Measurements from ENCODE around the gene TOR1AIP1. TPM values are rescaled to one million over a fixed set of nuclear protein-coding genes. Genes with fewer than 3 reads are reported as not detected.
"Not testable (repeated sequence)": the region's sequence is repeated elsewhere in the genome, so short reads cannot be mapped to it uniquely, and the experiment has no call there.

The TOR1AIP1 gene
- total RNA-seq, 1 donor from 2014 or later, result 56.3 TPM

DNA sequence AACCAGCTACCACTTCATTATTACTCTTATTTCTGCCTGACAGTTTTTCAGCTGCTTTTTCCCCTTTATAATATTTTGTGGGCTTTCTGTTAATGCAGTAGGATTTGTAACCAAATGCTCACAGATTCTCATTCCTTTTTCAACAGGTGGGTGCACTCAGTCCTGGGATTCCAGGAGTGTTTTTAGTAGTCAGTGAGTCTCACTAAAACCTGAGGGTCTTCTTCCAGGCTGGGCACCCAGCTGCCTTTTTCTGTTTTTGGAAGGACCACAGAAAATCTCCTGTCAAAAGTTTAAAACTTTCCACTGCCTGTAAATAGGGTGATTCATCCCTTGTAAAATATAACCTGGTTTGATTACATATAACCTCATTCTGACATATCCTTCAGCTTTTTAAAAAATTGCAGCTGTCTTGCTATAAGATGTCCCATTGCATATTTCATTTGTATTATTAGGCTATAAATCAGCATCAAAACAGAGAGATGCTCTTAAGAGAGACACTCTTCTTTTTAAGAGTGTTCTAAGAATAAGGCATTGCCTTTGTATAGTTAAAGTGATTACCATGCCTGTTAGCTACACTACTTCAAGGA, 55.7 kb downstream of the TOR1AIP1 start:
- DNase-seq (ENCODE audit: low spot score), result no peak

- no peak for DNase-seq (ENCODE audit: low spot score)
Measured at GRCh38 chr1:179938752-179939151, 56.7 kb downstream of the TOR1AIP1 start.

DNA sequence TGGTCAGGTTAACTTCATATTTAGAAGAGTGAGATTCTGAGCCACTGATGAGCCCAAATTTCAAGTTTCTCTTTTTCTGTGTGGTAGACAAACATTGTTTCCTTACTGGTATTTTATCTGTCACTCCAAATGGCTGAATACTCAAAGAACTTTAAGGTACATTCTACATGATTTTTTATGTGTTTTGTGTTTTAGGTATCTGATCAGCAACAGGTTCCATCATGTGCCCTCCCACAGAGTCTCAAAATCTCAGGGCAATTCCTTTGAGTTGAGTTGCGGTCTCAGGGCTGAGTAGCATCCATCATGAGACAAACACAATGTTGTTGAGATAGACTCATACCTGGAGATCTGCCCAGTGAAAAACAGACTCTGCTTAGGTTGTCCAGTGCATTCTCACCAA, 57.9 kb downstream of the TOR1AIP1 start:
- no peak for DNase-seq (ENCODE audit: low spot score)

GRCh38 chr1:179941454-179941853, 59.4 kb downstream of the TOR1AIP1 start:
- no peak for DNase-seq (ENCODE audit: low spot score)

- DNase-seq (ENCODE audit: low spot score), result no peak
Measured at GRCh38 chr1:179950651-179951050, 68.6 kb downstream of the TOR1AIP1 start.

- DNase-seq (ENCODE audit: low spot score), result no peak
Measured at GRCh38 chr1:179951383-179952144, 69.5 kb downstream of the TOR1AIP1 start.

DNA sequence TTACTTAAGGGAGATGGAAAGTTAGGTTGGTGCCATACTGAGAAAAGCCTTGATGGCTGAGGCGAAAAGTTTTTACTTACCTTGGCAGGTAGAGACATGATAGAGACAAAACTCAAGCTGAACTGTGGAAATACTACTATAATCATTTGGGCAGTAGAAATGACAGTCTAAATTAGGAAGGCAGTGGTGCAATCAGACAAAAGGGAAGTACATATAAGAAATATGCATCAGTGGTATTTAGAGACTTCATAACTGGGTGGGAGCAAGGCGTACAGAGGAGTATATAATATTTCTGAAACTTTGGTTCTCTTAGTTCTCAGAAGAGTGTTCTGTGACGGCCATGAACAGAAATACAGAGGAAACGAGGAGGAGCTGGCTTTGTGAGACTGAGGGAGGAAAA, 70.1 kb downstream of the TOR1AIP1 start:
- DNase-seq (ENCODE audit: low spot score), result no peak

DNA sequence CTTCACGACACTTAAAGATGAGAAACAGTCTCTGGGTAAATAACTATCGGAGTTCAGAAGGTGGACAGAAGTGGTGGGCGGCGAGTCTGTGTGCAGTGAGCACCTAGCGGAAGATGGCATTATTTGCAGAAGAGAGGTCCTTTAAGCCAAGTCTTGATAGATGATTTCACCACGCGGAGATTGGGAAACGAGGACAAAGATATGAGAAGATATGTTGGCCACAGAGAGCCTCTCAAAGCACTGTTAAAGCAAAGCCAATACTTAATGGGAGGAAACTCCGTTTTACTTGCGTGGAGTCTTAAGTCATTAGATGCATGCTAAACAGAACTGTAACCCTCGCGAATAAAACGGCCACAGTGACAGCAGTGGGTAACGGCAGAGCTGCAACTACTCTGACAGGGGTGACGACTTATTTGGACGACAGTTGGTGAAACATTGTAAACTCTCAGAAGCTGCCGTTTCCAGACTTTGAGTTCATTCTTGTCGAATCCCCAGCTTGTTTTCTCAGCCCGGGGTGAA, 71.9 kb downstream of the TOR1AIP1 start:
- peak; percentile 22 for DNase-seq (ENCODE audit: low spot score)

DNA sequence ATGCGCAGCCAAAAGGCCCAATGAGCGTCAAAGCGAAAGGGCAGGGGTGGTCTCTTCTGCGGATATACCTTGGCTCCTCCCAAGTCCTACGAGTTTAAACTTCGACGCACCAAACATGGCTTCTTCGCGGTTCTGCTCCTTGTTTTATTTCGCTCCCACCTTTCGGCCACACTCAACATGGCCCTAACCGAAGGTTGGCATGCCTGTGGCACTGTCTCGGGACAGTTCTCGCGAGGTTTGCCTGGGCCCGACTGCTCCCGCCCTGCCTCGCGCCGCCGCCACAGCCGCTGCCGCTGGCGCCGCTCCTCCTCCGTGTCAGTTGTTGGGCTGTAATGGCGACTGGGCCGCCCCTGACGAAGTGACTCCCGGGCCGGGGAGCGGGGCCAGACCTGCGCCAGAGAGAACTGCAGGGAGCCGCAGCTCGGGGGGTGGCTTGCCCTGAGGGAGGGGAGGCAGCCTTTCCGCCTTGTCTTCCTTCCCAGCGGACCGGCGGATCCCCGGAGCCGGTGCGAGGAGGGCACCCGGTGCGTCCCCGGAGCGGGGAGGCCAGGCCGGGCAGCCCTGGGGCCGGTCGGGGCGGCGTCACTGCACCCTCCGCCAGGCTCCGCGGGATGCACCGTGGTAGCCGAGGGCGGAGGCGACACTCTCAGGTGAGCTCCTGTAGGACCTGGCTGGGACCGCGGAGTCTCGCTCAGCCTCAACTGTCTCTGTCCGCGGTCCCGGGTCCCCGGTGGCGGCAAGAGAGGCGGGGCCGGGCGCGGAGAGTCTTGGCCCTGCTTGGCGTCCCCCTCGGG, 72.6 kb downstream of the TOR1AIP1 start, which contains the start of gene CEP350:
TSS of gene CEP350 (plus strand) at position 318 of the 794 bp plus-strand sequence. CDS start 31,372 bp downstream, outside the sequence.
- peak; percentile 99 for DNase-seq (ENCODE audit: low spot score)

- DNase-seq (ENCODE audit: low spot score), result no peak
Measured at GRCh38 chr1:179955287-179955680, 73.2 kb downstream of the TOR1AIP1 start.

DNA sequence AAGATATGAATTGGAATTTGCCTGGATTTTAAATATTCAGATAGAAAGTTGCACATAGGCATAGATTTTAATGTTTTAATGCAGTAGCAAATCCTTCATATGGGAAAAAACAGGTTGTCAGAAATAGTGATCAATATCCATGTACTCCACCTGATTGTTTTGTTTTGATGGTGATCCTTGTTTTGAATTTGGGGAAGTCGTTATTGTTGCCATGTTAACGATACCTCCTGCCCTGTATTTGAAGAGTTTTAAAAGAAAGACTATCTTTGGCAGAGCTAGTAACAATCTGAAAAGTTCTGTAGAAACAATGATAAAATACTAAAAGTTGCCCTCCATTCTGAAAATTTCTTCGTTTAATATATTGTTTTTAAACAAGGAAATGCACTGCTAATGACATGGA, 73.6 kb downstream of the TOR1AIP1 start:
- DNase-seq (ENCODE audit: low spot score), result no peak

DNA sequence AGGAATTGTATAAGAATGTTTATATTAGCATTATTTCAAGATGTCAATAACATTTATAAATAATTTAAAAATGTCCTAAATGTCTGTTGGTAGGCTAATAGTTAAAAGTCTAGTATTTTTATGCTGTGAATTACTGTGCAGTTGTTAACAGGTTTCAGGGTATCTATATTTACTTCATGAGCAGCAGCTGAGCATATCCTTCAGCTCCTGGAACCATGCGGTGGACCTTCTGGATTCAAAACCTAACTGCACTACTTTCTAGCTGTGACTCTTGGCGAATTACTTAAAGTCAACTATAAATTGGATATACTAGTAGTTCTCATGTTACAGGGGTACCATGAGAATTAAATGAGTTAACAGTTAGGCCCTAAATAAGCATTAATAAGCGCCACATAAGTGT, 76.3 kb downstream of the TOR1AIP1 start:
- no peak for DNase-seq (ENCODE audit: low spot score)

GRCh38 chr1:179962168-179962567, 80.1 kb downstream of the TOR1AIP1 start:
- DNase-seq (ENCODE audit: low spot score), result not testable (repeated sequence)

DNA sequence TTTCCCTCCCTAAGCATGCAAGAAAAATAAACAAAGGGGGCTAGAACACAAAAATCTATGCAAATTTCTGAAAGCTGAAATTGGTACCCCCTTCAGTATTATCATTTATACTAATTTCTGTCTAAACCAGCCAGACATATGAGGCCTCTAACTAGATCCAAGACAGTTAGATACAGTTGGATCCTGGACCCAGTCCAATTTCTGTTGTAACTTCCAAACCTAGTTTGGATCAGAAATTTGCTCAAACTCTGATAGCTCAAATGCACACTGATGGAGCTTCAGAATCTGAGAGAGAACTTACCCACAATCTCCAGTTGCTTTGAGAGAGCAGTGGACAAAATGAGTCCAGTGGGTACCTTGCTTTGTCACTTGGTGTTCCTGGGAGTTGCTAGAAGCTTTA, 84.5 kb downstream of the TOR1AIP1 start:
- DNase-seq (ENCODE audit: low spot score), result no peak

- no peak for DNase-seq (ENCODE audit: low spot score)
Measured at GRCh38 chr1:179968284-179968993, 86.4 kb downstream of the TOR1AIP1 start.

DNA sequence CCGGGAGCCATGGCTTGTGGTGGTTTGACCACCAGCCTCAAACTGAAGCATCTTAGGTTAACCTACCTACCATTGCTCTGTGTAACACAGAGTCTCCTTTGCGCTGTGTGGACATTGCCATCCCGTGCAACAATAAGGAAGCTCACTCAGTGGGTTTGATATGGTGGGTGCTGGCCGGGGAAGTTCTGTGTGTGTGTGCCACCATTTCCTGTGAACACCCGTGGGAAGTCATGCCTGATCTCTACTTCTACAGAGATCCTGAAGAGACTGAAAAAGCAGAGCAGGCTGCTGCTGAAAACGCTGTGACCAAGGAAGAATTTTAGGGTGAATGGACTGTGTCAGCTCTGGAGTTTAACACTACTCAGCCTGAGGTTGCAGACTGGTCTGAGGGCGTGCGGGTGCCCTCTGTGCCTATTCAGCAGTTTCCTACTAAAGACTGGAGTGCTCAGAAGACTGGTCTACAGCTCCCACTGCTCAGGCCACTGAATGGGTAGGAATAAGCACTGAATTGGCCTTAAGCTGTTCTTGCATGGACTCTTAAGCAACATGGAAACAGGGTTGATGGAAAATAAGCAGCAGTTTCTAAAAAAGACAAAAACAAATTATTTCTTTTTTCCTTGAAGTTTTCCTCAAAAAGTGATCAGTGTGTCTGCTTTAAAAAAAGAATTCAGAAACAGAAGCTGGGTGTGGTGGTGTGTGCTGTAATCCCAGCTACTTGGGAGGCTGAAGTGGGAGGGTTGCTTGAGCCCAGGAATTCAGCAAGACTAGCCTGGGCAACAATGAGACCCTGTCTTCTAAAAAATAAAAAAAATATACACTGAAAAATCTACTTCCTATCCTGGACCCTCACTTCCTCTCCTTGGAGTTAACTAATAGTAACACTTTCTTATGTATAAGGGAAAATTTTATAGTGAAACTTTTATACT, 87.2 kb downstream of the TOR1AIP1 start:
- no peak for DNase-seq (ENCODE audit: low spot score)
